ENCODE data around the gene SLX4IP. TPM values are rescaled to one million over a fixed set of nuclear protein-coding genes. Genes with fewer than 3 reads are reported as not detected.

Gene SLX4IP
- total and polyA plus RNA-seq, 2 of the 13 experiments (the other 11 are each of a cell fraction or from before 2014, with no cell fraction given): 3.6 to 7.3 TPM

GRCh38 chr20:10511509-10512251, 76.6 kb downstream of the SLX4IP start (continued):
- TF ChIP-seq ZNF232 (CRISPR knock-in tag; IDR thresholded peaks at IDR 0.05; ENCODE audit: borderline replicate concordance) (no peak; the same call in 1 of the 2 replicates), SRSF9 (IDR thresholded peaks at IDR 0.05; ENCODE audit: borderline replicate concordance, insufficient read depth, low read depth, low read length, poor library complexity, severe bottlenecking) (no peak), JUND (CRISPR knock-in tag; IDR thresholded peaks at IDR 0.05) (peak; percentile 96), HDAC1 (CRISPR knock-in tag; IDR thresholded peaks at IDR 0.05) (no peak), PTBP1 (IDR thresholded peaks at IDR 0.05; ENCODE audit: low read depth, low read length, poor library complexity, severe bottlenecking) (no peak), ZNF326 (CRISPR knock-in tag; IDR thresholded peaks at IDR 0.05; ENCODE audit: borderline replicate concordance) (no peak), HIVEP1 (CRISPR knock-in tag; IDR thresholded peaks at IDR 0.05) (no peak), AKAP8 (CRISPR knock-in tag; IDR thresholded peaks at IDR 0.05) (no peak), MTERF4 (CRISPR knock-in tag; IDR thresholded peaks at IDR 0.05) (no peak), KDM5A (IDR thresholded peaks at IDR 0.05; ENCODE audit: borderline replicate concordance, low read length) (no peak), RNF2 (conservative IDR thresholded peaks at IDR 0.05; ENCODE audit: low read depth) (no peak), MAFF (IDR thresholded peaks at IDR 0.05; ENCODE audit: low read depth, low read length) (peak; percentile 99), ATF4 (CRISPR knock-in tag; IDR thresholded peaks at IDR 0.05) (no peak; a peak in 2 of 4 replicates), ZMYM4 (CRISPR knock-in tag; IDR thresholded peaks at IDR 0.05) (peak; percentile 68; the same call in 1 of the 2 replicates), GTF2F1 (IDR thresholded peaks at IDR 0.05; ENCODE audit: low read length) (no peak), ZBTB20 (CRISPR knock-in tag; IDR thresholded peaks at IDR 0.05; ENCODE audit: borderline replicate concordance, low read depth) (0 out of 2 replicates have a peak, but pooled peaks have one; percentile 20), ZNF317 (CRISPR knock-in tag; IDR thresholded peaks at IDR 0.05) (no peak), ZBTB43 (CRISPR knock-in tag; conservative IDR thresholded peaks at IDR 0.05) (0 out of 2 replicates have a peak, but pooled peaks have one; percentile 40)
- TF ChIP-seq, protein P1, sequence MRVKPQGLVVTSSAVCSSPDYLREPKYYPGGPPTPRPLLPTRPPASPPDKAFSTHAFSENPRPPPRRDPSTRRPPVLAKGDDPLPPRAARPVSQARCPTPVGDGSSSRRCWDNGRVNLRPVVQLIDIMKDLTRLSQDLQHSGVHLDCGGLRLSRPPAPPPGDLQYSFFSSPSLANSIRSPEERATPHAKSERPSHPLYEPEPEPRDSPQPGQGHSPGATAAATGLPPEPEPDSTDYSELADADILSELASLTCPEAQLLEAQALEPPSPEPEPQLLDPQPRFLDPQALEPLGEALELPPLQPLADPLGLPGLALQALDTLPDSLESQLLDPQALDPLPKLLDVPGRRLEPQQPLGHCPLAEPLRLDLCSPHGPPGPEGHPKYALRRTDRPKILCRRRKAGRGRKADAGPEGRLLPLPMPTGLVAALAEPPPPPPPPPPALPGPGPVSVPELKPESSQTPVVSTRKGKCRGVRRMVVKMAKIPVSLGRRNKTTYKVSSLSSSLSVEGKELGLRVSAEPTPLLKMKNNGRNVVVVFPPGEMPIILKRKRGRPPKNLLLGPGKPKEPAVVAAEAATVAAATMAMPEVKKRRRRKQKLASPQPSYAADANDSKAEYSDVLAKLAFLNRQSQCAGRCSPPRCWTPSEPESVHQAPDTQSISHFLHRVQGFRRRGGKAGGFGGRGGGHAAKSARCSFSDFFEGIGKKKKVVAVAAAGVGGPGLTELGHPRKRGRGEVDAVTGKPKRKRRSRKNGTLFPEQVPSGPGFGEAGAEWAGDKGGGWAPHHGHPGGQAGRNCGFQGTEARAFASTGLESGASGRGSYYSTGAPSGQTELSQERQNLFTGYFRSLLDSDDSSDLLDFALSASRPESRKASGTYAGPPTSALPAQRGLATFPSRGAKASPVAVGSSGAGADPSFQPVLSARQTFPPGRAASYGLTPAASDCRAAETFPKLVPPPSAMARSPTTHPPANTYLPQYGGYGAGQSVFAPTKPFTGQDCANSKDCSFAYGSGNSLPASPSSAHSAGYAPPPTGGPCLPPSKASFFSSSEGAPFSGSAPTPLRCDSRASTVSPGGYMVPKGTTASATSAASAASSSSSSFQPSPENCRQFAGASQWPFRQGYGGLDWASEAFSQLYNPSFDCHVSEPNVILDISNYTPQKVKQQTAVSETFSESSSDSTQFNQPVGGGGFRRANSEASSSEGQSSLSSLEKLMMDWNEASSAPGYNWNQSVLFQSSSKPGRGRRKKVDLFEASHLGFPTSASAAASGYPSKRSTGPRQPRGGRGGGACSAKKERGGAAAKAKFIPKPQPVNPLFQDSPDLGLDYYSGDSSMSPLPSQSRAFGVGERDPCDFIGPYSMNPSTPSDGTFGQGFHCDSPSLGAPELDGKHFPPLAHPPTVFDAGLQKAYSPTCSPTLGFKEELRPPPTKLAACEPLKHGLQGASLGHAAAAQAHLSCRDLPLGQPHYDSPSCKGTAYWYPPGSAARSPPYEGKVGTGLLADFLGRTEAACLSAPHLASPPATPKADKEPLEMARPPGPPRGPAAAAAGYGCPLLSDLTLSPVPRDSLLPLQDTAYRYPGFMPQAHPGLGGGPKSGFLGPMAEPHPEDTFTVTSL (CRISPR knock-in tag; IDR thresholded peaks at IDR 0.05; ENCODE audit: borderline replicate concordance): no peak; the same call in 1 of the 2 replicates
